EL (cell line): ENCODE results near the gene NSD2.
"Not testable (repeated sequence)": the region's sequence is repeated elsewhere in the genome, so short reads cannot be mapped to it uniquely, and the experiment has no call there.

Experiments
- DNase-seq: peaks from one replicate; pipeline ENCODE4 v3.0.0-alpha.2; 2016

NSD2 gene

DNA sequence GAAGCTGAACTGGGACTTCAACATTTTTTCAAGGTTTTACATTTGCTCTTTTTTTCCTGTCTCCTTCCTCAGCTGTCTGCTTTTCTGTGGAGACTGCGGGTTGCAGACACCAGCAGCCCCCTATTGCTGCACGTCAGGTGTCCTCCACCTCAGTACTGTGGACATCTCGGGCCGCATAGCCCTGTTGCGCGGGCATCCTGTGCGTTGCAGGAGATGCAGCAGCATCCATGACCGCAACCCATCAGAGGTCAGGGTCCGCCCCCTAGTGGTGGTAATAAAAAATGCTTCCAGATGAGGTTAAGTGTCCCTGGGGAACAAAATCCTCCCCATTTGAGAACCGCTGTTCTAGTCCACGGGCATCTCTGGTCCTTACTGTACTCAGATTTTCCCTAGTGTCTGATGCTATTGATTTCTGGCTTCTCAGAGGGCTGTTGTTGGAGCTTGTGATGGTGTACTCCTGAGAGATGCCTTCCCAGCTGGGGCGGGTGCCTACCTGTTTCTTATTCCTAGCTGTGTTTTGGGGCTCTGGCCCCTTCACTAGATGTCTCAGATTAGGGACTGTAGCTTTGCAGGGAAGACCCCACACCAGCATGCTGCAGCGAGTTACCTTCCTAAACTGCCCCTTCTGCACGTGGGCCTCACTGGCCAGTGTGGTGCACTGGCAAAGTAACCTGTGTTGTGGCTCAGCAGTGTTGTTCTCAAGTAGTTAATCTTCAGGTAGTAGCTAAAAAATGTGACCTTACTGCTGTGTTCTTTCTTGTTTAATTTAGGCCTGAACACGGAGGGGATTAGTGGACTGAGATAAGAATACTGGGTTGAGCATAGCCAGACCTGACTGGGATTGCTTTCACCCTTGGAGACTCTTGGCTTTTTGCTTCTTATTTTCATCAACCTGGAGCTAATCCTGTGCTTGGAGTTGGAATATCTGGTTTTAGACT, 28.2 kb downstream of the NSD2 start:
- peak; percentile 77 for DNase-seq

DNA sequence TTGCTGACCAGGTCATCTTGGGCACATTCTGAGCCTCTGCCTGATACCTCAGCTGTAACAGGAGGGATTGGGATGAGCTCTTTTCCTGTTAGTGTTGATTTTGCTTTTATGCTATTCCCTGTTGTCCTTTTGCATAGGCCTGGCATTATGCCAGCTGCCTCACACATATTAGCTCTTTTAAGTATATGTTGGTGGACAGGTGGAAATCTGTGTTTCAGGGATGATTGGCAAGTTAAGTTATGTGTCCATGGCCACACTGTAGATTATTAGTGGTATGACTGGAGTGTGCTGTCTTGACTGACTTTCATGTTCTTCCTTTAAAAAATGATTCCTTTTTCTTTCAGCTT, 28.9 kb downstream of the NSD2 start:
- DNase-seq: no peak

DNA sequence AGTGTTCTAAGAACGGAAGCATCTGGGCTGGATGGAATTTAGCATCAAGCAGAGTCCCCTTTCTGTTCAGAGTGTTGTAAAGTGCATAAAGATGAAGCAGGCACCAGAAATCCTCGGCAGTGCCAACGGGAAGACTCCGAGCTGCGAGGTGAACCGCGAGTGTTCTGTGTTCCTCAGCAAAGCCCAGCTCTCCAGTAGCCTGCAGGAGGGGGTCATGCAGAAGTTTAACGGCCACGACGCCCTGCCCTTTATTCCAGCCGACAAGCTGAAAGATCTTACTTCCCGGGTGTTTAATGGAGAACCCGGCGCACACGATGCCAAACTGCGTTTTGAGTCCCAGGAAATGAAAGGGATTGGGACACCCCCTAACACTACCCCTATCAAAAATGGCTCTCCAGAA, 29.4 kb downstream of the NSD2 start:
- DNase-seq: no peak

DNA sequence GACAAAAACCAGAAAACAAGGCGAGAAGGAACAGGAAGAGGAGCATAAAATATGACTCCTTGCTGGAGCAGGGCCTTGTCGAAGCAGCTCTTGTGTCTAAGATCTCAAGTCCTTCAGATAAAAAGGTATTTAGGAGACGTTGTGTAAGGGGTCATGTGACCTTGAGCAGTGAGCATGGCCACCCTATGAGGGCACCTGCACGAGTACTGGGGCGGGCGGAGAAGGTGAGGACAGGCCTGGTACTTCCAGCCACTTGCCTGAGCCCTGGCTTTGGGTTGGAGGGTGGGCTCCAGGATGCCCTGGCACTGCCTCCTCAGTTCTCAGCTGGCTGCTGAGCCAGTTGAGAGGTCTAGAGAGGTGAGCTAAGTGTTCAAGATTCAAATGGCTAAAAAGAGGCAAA, 29.9 kb downstream of the NSD2 start:
- DNase-seq: no peak

DNA sequence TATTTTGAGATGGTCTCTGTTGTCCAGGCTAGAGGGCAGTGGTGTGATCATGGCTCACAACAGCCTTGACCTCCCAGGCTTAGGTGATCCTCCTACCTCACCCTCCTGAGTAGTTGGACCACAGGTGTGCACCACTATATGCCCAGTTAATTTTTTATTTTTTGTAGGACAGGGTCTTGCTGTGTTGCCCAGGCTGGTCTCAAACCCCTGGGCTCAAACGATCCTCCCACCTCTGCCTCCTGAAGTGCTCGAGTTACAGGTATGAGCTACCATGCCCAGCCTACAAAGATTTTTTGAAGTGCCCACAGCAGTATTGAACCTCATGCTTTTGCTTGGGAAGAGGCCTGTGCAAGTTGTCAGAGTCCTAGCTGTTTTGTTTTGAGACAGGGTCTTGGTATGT, 31.1 kb downstream of the NSD2 start:
- no peak for DNase-seq

DNA sequence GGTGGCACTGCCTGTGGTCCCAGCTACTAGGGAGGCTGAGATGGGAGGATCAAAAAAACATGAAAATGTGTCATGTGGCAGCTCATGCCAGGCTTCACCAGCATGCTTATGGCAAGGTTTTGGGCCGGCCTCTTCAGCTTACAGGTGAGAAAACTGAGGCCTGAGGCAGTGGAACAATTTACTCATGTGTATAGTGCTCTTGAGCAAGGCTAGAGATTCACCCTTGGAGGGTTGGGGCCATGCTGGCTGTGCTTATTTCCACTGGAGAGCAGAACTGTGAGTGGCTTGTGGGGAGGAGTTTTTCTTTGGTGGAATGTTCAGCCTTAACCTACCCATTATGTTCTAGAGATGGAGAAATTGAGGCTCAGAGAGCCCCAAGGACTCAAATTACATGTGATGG, 31.8 kb downstream of the NSD2 start:
- no peak for DNase-seq

DNA sequence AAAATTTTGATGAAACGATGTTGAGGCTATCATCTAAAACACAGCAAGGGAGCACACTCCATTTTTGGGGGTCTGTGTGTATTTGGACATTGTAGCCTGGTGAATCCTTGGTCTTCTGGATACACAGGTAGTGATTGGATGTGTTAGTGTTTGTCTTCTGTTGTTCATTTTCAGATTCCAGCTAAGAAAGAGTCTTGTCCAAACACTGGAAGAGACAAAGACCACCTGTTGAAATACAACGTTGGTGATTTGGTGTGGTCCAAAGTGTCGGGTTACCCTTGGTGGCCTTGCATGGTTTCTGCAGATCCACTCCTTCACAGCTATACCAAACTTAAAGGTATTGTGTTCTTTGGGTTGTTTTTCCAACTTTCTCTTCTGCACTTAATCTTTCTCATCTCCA, 32.8 kb downstream of the NSD2 start:
- DNase-seq: no peak

DNA sequence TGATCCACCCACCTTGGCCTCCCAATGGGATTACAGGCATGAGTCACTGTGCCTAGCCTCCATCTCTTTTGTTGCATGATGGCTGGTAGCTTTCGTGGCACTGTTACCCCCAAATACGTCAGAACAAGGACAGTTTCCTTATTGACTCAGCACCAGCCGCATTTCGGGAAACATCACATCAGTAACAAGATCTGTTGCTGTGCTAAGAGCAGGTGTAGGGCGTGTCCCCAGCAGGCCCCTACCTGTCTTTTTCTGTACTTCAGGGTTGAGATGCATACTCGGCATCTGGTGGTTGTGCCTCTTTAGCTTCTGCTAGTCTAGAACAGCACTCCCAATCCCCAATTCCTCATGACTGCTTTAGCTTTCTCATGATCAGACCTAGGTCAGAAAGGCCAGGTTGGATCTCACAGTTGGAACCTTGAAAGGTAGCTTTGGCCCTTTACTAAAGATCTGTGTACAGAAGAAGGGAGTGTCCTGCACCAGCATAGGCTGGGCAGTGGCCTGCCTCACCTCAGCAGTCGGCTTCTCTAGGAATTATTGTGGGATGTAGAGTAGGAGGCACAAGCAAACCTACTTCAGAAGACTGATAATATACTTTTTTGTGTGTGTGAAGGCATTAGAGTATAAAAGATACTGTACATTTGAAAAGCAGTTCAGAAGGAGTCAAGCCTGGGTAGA, 36.8 kb downstream of the NSD2 start:
- no peak for DNase-seq

DNA sequence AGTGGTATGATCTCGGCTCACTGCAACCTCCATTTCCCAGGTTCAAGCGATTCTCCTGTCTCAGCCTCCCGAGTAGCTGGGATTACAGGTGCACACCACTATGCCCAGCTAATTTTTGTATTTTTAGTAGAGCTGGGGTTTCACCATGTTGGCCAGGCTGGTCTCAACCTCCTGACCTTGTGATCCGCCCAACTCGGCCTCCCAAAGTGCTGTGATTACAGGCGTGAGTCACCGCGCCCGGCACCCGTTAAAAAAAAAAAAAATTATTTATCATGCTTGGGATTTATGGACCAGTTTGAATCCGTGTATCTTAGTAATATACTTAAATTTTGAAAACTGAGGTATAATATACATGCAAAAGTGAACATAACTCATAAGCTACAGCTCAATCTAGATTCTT, 38.5 kb downstream of the NSD2 start:
- DNase-seq: peak; percentile 32

DNA sequence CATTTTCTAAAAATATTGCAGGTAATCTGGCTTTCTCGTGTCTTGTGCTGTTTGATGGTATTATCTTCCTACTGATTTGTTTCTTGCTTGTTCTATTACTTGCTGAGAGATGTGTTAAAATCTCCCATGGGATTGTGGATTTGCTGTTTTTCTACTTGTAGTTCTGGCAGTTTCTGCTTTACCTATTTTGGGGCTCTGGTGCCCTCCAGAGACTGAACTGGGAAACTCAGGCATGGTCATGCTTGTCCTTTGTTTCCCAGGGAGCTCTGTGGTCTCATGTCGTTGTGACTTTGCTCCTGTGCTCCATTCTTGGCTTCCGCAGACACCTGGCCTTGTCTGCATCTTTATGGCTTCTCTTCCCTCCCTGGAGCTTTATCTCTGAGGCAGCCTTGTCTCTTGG, 39.5 kb downstream of the NSD2 start:
- DNase-seq: peak; percentile 43

DNA sequence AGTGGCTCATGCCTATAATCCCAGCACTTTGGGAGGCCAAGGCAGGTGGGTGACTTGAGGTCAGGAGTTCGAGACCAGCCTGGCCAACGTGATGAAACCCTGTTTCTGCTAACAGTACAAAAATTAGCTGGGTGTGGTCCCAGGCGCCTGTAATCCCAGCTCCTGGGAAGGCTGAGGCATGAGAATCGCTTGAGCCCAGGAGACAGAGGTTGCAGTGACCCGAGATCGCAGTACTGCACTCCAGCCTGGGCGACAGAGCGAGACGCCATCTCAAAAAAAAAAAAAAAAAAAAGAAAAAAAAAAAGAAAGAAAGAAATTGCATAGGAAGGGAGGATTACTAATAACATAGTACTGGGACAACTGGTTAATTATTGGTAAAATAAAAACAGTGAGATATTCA, 40.1 kb downstream of the NSD2 start:
- DNase-seq: not testable (repeated sequence)

DNA sequence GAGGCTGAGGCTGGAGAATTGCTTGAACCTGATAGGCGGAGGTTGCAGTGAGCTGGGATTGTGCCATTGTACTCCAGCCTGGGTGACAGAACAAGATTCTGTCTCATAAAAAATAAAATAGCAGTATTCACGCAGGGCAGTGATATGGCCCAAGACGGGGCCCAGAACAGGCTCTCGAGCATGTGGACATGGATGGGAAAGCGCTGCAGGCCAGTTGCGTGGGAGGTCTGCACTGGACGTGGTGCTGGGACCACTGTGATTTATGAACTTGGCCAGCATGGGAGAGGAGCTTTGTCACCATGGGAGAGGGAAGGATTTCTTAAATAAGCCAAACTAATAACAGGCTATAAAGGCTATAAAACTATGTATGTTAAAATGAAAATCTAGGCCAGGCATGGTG, 51.6 kb downstream of the NSD2 start:
- DNase-seq: no peak

DNA sequence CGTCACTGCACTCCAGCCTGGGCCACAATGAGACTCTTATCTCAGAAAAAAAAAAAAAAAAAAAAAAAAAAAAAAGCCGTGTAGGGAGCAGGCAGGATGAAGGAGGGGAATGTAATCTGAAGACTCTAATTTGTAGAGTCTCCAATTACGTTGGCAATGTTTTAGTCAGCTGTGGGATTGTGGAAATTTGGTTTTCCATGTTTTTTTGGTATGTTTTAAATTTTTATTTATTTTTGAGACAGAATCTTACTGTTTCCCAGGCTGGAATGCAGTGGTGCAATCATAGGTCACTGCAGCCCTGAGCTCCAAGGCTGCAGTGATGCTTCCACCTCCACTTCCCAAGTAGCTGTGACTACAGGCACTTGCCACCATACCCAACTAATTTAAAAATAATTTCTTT, 56.5 kb downstream of the NSD2 start:
- DNase-seq: peak; percentile 12

DNA sequence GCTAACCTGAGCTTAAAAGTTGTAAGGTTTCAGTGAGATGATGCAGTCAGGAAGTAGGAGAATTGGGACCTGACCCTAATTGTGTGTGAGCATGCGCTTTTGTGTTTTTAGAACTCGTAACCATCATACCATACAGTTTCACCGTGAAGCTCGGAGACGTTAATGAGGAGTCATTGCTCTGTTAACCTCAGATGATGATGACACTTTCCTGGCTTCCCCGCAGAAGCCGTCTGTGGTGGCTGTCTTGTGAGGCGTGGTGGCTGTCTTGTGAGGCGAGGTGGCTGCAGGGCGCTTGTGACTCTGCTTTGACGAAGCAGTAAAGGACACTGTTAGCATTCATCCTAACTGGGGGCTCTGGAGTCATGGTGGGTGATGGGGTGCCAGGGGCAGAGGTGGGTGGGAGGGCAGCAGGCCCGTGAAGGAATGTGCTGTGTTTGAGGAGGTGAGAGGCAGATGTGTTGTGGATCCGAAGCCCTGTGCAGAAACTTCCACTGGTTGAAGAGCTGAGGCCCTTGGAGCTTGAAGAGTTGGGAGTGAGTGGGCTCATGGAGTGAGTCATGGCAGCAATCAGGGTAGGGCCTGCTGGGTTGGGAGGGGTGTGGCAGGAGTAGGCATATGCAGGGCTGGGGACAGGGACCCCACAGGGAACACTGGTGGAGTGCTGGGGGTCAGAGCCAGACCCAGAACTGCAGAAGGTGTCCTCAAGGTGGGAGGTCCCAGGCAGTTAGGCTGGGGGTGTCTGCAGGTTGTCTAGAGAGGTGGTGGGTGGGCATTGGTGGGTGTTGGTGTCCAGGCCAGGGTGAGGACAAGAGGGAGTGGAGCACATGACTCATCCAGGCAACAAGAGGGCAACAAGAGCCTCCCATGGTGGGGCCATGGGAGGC, 57.4 kb downstream of the NSD2 start:
- peak; percentile 36 for DNase-seq

DNA sequence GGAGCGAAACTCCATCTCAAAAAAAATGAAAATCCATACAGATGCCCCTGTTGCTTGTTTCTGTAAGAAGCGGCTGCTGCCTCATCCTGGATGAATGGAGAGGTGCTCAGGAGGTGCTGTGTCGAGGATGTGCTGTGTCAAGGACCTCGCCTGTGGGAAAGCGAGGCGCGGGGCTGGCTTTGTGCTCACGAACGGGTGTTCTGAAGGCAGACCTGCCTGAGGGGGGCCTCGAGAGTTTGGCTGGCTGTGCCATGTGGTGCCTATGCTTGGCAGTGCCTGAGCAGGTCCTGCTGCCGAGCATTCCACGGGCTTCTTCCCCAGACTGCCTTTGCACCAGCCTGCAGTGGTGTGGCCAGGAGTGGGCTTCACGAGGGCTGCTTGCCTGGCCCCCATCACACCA, 61.5 kb downstream of the NSD2 start:
- DNase-seq: no peak

DNA sequence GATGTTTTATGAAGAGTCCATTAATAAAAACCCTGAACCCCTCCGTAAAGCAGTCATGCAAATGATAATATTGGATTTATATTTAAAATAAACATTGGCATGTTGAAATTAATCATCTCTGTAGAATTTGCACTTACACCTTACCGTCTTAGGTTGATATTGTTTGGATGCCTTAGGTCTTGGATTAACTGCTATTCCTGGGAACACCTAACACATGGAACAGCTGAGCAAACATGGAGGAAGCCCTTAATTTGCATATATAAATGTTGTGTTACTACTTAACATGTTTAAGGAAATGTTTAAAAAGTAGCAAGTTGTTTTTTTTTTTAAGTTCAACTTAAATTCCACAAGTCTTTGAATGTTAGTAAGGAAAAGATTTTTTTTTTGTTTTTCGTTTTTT, 62.5 kb downstream of the NSD2 start:
- no peak for DNase-seq

DNA sequence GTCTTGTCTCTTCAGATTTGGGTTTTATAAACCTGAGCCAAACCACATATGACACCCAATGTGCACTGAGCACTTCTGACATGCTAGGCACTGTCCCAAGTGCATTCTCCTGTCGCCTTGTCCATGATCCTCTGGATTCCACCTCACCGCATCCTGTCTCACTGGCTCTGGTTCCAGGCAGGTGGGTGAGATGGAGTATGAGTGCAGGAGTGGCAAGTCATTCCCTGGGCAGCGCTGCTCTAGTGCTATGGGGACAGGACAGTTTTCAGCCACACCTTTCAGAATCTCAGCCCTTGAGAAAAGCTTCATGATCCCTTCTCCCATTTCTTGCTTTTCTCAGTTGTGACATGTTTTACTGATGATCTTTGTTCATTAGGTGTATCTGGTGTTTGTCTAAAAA, 66.4 kb downstream of the NSD2 start:
- no peak for DNase-seq

DNA sequence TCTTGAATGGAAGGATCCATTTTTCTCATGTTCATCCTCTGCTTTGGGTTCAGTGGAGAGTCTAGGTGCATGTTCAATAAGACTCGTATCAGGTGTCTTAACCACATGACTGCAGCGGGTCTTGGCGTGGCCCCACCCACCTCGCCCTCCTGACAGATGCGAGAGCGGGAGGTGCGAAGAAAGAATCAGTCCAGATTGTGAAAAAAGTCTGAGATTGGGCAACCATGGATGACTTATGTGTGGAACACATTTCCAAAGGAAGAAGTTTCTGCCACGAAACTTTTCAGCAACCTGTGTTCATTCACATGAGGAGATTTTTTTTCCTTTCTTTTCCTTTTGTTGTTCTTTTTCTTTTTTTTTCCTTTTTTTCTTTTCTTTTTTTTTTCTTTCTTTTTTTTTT, 66.8 kb downstream of the NSD2 start:
- no peak for DNase-seq

DNA sequence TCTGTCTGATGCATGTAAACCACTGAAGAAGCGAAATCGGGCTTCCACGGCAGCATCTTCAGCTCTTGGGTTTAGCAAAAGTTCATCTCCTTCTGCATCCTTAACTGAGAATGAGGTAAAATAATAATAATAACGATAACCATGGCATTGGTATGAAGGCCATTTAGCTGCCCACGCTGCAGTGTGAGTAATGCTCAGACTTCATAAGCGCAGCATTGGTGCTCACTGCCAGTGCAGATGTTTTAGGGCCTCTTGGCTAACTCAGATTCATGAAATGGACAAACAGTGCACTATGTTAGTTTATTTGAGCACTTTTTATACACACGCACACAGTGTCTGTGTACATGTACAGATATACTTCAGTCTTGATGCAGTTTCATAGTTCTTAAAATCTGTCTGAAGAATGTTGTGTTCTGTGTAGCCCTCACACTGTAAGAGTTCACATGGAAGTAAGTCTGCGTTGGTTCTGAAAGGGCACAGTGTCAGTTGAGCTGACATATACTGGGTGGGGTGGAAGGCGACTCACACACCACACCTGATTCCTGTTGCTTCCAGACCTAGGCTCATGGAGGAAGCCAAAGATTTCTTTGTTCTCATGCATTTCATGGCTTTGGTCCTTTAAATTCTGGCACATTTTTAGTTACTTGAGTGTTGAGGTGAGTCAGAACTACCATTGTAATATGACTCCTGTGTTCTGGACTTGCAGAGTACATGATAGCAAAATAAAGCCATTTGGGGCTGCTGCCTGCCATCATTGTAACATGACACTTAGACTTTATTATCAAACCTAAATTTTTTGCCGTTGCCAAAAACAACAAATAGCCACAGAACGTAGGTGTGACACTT, 68.7 kb downstream of the NSD2 start:
- DNase-seq: peak; percentile 77

DNA sequence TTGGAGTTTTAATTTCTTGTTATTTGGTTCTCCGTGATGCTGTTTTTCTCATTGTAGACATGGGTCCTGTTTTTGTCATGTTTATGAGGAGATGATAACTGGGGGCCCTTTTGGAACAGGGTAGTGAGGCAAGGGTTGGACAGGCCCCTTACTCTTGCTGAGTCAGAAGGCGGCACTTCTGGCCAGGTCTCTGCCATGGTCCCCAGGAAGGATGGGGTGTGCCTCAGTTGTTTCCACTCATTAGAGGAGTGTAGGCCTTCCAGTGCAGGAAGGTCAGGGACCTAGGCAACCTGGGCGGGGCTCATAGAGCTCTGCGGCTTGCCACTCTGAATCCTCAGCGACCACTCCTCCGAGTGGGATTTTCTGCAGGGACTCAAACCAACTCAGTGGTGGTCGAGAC, 69.4 kb downstream of the NSD2 start:
- DNase-seq: no peak

DNA sequence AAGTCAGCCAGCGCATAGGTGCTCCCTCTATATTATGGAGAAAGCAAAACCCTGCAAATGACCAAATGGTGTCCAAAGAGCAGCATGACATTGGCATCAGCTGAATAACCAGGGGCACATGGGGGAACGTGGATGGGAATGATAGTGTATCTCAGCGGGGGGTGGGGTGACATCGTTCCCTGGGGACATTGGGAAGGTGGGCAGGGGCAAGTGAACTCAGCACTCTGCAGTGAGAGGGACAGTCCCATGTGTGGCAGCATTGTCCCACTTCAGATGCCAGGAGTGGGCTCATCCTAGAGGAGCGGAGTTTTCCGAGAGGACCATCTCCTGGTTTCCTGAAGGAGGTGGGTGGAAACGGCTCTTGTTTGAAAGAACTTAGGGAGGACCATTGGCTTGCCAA, 72.7 kb downstream of the NSD2 start:
- DNase-seq: no peak

DNA sequence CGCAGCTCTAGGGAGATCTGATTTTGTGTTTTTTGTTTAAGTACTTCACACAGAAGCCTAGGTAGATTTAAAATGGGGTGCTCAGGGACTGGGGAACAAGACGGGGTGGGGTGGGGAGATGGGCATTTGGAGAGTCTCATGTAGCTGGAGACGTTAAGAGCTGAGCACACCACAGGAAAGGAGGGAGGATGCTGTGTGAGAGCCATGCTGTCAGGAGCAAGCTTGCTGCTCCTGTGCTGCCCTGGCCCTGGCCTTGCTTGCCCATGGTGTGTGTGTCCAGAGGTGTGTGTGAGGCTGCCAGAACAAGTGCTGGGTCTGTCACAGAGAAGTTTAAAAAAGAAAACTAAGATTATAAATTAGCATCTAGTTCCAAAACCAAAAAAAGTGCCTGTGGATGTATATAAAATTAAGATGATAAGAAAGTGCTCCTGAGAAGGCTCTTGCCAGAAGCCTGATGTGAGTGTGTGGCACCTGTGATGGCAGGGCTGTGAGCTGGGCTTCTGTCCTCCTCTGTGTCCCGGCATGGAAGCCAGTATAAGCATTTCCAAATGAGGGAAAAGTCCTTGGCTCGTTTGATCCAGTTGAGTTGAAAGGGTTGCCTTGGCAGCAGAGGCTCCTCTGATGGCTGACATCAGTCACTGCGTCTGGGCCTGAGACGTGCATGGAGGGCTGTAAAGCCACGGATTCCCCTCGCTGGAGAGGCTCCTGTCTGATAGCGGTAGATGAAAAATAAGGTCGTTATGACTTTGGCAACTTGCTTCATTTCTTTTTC, 74.1 kb downstream of the NSD2 start:
- DNase-seq: no peak
